HepG2 (cell line): ENCODE results near the gene CBLB. TPM values are rescaled to one million over a fixed set of nuclear protein-coding genes. Genes with fewer than 3 reads are reported as not detected.

ENCODE experiments used
- ATAC-seq: fragments of 200-7000 bp; cut with Tn5 transposase; 3 replicates; pipeline ENCODE4 v1.9.1; 2020; ENCODE audit warnings: mild to moderate bottlenecking, moderate library complexity
- BruUV-seq: library from RNA; stranded (reverse); fragments of 400-500 nt; replicated peaks from 2 replicates; lab custom pipeline; 2021; lab: Mats Ljungman, UMichigan
- CTCF ChIA-PET: fragments of 300-600 bp; formaldehyde crosslinking; extraction: SDS; loops from one replicate; lab custom pipeline; 2021; ENCODE audit warnings: low total read pairs, inconsistent platforms, low intra/inter-chr PET ratio; lab: Yijun Ruan, JAX
- POLR2A ChIA-PET: fragments of 350-600 bp; sonication (Branson Sonifier 250); formaldehyde crosslinking; loops from one replicate; lab custom pipeline; 2020; ENCODE audit warnings: antibody characterized with exemption, inconsistent platforms; lab: Yijun Ruan, JAX
- DNase-seq: peaks from one replicate; pipeline ENCODE4 v3.0.0-alpha.2; 2015; ENCODE audit warnings: low spot score
- FAIRE-seq: peaks from 3 replicates; lab custom pipeline; 2011; peaks lifted over from hg19 to GRCh38; lab: Jason Lieb, UNC
- H2AFZ ChIP-seq: one replicate; pipeline ENCODE4 v1.6.1; 2011; ENCODE audit warnings: low read length, inconsistent platforms
- H3K27ac ChIP-seq: fragments of 300-600 bp; 3 replicates; pipeline ENCODE4 v1.8.0; 2011; ENCODE audit warnings: mixed run types, mild to moderate bottlenecking, mixed read lengths, low read length, inconsistent platforms; ENCODE audit not compliant: insufficient read depth; ENCODE audit errors: extremely low read length
- H3K27me3 ChIP-seq, 2 experiments: fragments of 200-600 bp in 1 of 2; 2 replicates in 1 of 2; 3 replicates in 1 of 2; pipeline versions ENCODE4 v1.6.0 to v1.8.0; 2011; ENCODE audit warnings: low read length in 2 of 2, mild to moderate bottlenecking in 2 of 2, moderate library complexity in 2 of 2, inconsistent platforms in 1 of 2; ENCODE audit not compliant: insufficient read depth in 2 of 2, control insufficient read depth in 1 of 2
- H3K36me3 ChIP-seq, 2 experiments: fragments of 200-600 bp in 1 of 2; replicated peaks in 1 of 2; 2 replicates in 1 of 2; 3 replicates in 1 of 2; pipeline versions ENCODE4 v1.5.1 to v1.8.0; 2011; ENCODE audit warnings: low read length in 2 of 2, inconsistent platforms in 1 of 2; ENCODE audit not compliant: insufficient read depth in 2 of 2, control insufficient read depth in 1 of 2
- H3K4me1 ChIP-seq: 2 replicates; pipeline ENCODE4 v1.5.1; 2012; ENCODE audit warnings: low read length, inconsistent platforms; ENCODE audit not compliant: insufficient read depth
- H3K4me2 ChIP-seq: 2 replicates; pipeline ENCODE4 v1.6.0; 2011; ENCODE audit warnings: low read depth, low read length, inconsistent platforms
- H3K4me3 ChIP-seq, 3 experiments: fragments of 200-600 bp in 1 of 3; sonication (generic), shearing (Covaris generic) in 1 of 3; replicated peaks in 1 of 3; 2 replicates each; pipeline ENCODE4 v1.5.1; 2011 to 2016; ENCODE audit warnings: low read length in 3 of 3, inconsistent platforms in 2 of 3, low read depth in 2 of 3, mild to moderate bottlenecking in 2 of 3, control low read depth in 1 of 3, mixed read lengths in 1 of 3; ENCODE audit not compliant: insufficient read depth in 1 of 3
- H3K79me2 ChIP-seq: one replicate; pipeline ENCODE4 v1.6.1; 2011; ENCODE audit warnings: low read length, inconsistent platforms; ENCODE audit not compliant: insufficient read depth
- H3K9ac ChIP-seq: 2 replicates; pipeline ENCODE4 v1.6.0; 2011; ENCODE audit warnings: mild to moderate bottlenecking, low read depth, low read length, inconsistent platforms; ENCODE audit not compliant: insufficient read depth
- H3K9me3 ChIP-seq: 2 replicates; pipeline ENCODE4 v1.5.1; 2012; ENCODE audit warnings: mild to moderate bottlenecking, low read length
- H4K20me1 ChIP-seq: 2 replicates; pipeline ENCODE4 v1.6.0; 2011; ENCODE audit warnings: inconsistent platforms, mild to moderate bottlenecking, low read length, moderate library complexity; ENCODE audit not compliant: insufficient read depth
- ATF6 ChIP-seq: sonication (generic); formaldehyde crosslinking; conservative IDR thresholded peaks from 2 replicates; pipeline ENCODE4 v1.4.0; 2020; ENCODE audit warnings: missing genetic modification reagents
- DMTF1 ChIP-seq: sonication (generic); formaldehyde crosslinking; IDR thresholded peaks from 2 replicates; pipeline ENCODE4 v1.4.0; 2020; ENCODE audit warnings: mild to moderate bottlenecking, missing genetic modification reagents
- GLMP ChIP-seq: sonication (generic); formaldehyde crosslinking; IDR thresholded peaks from 2 replicates; pipeline ENCODE4 v1.9.0; 2021; ENCODE audit warnings: missing genetic modification reagents, mild to moderate bottlenecking, borderline replicate concordance
- NR2F2 ChIP-seq: IDR thresholded peaks from 2 replicates; pipeline ENCODE4 v1.6.1; 2012; ENCODE audit warnings: low read depth, inconsistent platforms, borderline replicate concordance
- WGBS: methylation state at CpG from one replicate; pipeline ENCODE4 v1.1.6; 2017; ENCODE audit warnings: low lambda C conversion rate; 5-methylcytosine and 5-hydroxymethylcytosine counted together
- in situ Hi-C: cut with HindIII; loops from 2 replicates; pipeline ENCODE4 v1.10.0; 2017; ENCODE audit warnings: low pct_unique_long_range_greater_than_20kb; ENCODE audit not compliant: extremely low pct_ligation_motif_present
- intact Hi-C: fragments of 100-400 bp; cut with micrococcal nuclease; formaldehyde crosslinking; loops from one replicate; pipeline ENCODE4 v1.10.0; 2022; ENCODE audit not compliant: unreplicated experiment
- polyA plus RNA-seq, 8 experiments: library from polyadenylated mRNA; depleted of rRNA in 3 of 8; stranded (reverse) in 7 of 8; unstranded in 1 of 8; fragments of >200 nt; fragmentation: Illumina TruSeq in 4 of 8; extraction: Trizol in 4 of 8; gene quantifications; 2 replicates each; pipeline versions ENCODE4 v1.2.1 to v1.2.3, GENCODE V29; 2011 to 2016; ENCODE audit warnings: low read depth in 4 of 8, missing spikeins in 1 of 8, mixed read lengths in 1 of 8; ENCODE audit not compliant: insufficient read depth in 1 of 8
- total RNA-seq, 5 experiments: library from RNA; depleted of rRNA; stranded (reverse); fragments of >200 nt; fragmentation: Illumina TruSeq; extraction: Trizol; gene quantifications; 2 replicates each; pipeline ENCODE4 v1.2.3, GENCODE V29; 2016; ENCODE audit warnings: low read depth in 1 of 5

CBLB gene
- total and polyA plus RNA-seq, 2 of the 13 experiments (the other 11 are each of a cell fraction or from before 2014, with no cell fraction given) = 9.8 to 16.4 TPM

GRCh38 chr3:105767216-105767615, 101.6 kb downstream of the CBLB start:
- POLR2A ChIA-PET = no interaction called here
- Histone ChIP-seq H3K4me1 (no peaks in the 10 kb centered on the region), H3K9ac (no peak overlapping the region), H3K79me2 (no peaks in the 10 kb centered on the region), H3K9me3 (peaks cover 12% of the 10 kb centered on the region), H3K36me3 (peaks cover 0 to 4% of the 10 kb centered on the region in 2 experiments; a peak in 1 of 5 replicates), H3K27ac (no peak overlapping the region), H2AFZ (no peak overlapping the region), H3K27me3 (no peaks in the 10 kb centered on the region), H4K20me1 (peaks cover 3% of the 10 kb centered on the region; the same call in 1 of the 2 replicates), H3K4me2 (no peak overlapping the region), H3K4me3 (no peak overlapping the region)
- intact Hi-C loops (no loop called here), in situ Hi-C loops (no loop called here)
- TF ChIP-seq NR2F2 (no peak), DMTF1 (CRISPR knock-in tag) (no peak), GLMP (no peak), ATF6 (no peak)
- BruUV-seq = no TSS peak
- 93% methylated on average over 3 of the region's 3 CpGs for WGBS
- FAIRE-seq (no peak), DNase-seq (no peak), ATAC-seq (no peak)
- CTCF ChIA-PET = no interaction called here
